GM12873 (cell line): Measurements from ENCODE around the gene TSPYL4.

Experiments used
- TF ChIP-seq, protein P1 (sequence below): IDR thresholded peaks from 2 replicates; pipeline ENCODE4 v1.5.1; 2012; ENCODE audit warnings: low read depth, mild to moderate bottlenecking, moderate library complexity, low read length, control low read depth; ENCODE audit not compliant: insufficient read depth; ENCODE audit errors: missing control alignments

The TSPYL4 gene

DNA sequence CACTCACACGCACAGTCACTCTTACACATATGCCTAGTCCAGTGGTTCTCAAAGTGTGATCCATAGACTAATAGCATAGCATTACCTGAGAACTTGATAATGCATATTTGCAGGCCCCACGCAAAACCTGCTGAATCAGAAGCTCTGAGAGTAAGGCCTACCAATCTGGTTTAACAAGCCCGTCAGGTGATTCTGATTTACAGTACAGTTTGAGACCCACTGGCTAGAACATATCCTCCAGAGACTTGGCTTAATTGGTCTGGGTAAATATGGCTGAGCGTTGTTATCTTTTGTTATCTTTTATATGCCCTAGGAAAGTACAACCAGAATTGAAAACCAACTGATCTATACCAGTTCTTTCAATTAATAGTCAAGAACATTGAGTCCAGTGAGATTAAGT, 9.6 kb downstream of the TSPYL4 start:
- TF ChIP-seq, protein P1, sequence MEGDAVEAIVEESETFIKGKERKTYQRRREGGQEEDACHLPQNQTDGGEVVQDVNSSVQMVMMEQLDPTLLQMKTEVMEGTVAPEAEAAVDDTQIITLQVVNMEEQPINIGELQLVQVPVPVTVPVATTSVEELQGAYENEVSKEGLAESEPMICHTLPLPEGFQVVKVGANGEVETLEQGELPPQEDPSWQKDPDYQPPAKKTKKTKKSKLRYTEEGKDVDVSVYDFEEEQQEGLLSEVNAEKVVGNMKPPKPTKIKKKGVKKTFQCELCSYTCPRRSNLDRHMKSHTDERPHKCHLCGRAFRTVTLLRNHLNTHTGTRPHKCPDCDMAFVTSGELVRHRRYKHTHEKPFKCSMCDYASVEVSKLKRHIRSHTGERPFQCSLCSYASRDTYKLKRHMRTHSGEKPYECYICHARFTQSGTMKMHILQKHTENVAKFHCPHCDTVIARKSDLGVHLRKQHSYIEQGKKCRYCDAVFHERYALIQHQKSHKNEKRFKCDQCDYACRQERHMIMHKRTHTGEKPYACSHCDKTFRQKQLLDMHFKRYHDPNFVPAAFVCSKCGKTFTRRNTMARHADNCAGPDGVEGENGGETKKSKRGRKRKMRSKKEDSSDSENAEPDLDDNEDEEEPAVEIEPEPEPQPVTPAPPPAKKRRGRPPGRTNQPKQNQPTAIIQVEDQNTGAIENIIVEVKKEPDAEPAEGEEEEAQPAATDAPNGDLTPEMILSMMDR, result no peak

DNA sequence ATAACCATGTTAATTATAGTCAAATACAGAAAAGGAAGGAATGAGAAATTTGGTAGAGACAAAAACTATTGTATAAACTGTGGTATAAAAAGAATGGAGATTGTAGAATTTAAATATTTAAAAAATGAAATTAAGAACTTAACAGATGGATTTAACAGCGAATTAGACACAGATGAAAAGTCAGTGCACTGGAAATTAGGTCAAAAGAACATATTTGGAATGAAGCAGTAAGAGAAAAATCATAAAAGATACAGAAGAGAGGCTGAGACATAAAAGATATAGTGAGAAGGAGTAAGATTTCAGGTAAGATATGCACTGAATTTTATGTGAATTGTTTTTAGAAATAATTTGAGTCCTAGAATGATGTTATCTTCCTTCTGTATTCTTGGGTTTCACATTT, 14.0 kb downstream of the TSPYL4 start:
- TF ChIP-seq, protein P1, result no peak

DNA sequence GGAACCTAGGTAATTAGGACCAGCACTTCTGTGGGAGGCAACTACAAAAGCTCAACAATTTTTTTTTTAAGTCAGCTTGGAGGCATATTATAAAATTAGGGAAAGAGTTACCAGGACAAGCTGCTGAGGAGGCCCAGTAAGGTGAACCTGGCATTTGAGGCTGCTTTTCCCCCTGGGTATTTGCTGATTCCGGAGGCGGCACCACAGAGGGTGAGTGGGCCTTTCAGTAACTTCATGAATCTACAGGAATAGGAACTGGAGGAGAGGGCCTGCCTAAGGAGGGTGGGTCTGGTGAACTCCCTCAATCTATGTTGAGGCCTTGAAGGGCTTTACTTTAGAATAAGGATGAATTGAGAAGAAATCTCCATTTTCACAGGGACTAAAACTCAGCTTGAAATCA, 14.6 kb downstream of the TSPYL4 start:
- TF ChIP-seq, protein P1, result no peak

DNA sequence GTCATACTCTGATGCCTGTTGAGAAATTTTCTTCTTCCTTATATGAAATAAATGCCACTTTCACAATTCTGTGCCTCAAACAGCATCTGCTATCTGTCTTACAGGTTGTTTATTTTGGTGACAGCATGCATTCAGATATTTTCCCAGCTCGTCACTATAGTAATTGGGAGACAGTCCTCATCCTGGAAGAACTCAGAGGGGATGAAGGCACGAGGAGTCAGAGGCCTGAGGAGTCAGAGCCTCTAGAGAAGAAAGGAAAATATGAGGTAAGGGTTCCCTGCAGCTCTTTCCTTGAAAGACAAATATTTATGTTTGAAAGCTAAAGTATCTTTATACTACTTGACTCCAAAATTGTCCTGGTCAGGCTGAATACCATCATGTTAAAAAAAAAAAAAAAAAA, 15.8 kb downstream of the TSPYL4 start:
- TF ChIP-seq, protein P1, result no peak

DNA sequence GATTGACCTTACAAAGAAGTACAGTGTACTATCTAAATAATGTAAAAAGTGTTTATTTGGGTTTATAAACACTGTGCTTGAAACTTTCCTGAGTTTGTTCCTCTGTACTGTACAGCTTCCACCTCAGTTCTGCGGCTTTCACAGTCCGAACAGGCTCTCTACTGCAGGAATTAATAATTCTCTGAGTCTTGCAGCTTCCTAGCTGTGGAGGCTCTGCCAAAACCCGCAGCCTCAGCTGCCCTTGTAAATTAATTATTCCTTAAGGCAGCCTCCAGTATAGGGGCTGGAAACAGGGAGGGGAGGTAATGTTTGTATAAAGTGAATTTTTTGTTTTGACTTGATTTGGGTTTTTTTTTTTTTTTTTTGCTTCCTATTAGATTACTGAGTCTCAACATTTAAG, 19.2 kb downstream of the TSPYL4 start:
- TF ChIP-seq, protein P1, result no peak

DNA sequence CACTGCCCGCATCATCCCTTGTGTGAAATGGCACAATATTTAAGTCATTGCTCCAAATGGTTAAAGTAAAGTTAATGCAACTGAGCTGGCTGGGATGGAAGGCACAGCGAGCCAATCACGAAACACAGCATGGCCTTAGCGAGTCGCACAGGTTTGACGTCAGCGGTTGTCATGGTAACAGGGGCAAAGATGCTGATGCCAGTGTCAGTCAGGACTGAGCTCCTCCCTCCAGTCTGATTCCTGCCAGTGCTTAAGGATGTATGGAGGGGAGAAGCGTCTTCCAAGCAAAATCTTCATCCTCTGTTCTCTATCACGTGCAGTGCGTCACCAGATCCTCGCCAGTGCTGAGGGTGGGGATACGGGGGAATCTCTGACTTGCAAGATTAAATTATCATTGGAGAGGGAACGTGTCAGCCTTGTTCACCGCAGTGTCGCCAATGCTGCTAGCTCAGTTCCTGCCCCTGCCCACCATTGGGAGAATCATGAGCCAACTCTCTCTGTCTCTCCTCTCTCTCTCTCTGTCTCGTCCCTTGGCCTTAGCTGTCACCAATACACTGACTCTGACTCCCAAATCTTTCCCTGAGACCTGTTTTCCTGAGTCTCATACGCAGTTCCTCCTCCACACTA, 24.5 kb downstream of the TSPYL4 start:
- TF ChIP-seq, protein P1, result no peak

DNA sequence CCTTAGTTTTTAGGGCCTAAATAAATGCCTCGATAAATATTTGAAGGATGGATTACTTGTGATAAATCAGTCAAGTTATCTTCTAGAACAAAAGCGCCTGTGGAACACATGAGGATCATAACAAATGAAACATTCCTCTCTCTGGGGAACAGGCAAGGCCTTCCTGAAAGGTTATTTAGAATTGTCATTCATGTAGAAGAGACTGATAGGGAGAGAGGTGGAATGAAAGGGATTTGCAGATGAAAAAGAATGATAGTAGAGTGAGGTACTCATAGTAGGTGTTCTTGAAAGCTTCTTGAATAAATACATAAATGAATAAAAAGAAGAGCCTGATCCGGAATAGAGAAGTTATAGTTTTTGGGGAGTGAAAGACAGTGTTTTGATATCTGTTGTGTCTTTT, 30.5 kb downstream of the TSPYL4 start:
- TF ChIP-seq, protein P1, result no peak
